HS-27A (cell line): Measurements from ENCODE around the gene LAMTOR2.

Experiments
- DNase-seq: peaks from one replicate; pipeline ENCODE4 v3.0.0-alpha.2; 2012; ENCODE audit warnings: low read depth, missing footprints

Gene LAMTOR2

DNA sequence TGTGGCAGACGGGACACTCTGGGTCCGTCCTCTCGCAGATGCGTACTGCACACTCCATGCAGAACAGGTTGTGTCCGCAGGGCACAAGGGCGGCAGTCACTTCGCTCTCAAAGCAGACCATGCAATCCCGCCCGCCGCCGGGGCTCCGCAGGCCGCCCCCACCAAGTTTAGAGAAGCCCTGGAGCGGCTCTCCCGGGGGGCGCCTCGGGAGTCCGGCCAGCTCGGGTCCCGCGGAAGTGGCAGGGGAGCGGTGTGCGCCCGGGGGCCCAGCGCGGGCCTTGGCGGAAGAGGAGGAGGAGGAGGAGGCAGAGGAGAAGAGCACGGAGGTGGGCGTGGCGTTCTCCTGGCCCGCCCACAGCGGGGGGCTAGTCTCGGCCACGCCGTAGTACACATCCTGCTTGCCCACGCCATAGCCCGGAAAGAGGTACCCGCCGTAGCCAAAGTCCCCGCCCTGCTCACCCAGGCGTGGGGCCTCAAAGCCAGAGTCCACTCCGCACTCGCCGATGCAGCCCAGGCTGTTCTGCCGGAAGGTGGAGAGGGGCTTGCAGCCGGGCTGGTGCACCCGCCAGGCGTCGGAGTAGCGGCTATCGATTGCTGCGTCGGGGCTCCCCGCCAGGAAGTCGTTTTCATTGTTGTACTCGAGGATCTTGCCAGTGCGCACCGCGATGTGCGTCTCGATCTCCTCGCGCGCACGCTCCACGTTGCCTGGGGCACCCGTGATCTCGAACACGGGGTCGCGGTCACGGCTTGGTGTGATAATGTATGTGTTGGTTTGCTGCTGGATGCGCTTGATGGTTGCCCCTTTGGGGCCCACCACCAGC is 22.2 kb downstream of the LAMTOR2 start:
- no peak for DNase-seq

DNA sequence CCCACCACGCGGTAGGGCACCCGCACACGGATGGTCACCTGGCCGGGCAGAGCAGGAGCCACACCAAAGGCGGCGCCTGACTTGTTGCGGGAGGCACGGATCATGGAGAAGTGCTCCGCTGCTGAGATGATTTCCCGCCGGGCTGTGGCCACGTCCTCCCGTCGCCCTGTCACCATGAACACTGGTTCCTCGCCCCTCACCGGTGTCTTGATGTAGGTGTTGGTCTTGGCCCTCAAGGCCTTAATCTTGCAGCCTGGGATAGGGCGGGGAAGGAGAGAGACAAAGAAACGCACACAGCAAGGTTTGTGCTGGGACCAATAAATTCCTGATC is 22.8 kb downstream of the LAMTOR2 start:
- DNase-seq = no peak

DNA sequence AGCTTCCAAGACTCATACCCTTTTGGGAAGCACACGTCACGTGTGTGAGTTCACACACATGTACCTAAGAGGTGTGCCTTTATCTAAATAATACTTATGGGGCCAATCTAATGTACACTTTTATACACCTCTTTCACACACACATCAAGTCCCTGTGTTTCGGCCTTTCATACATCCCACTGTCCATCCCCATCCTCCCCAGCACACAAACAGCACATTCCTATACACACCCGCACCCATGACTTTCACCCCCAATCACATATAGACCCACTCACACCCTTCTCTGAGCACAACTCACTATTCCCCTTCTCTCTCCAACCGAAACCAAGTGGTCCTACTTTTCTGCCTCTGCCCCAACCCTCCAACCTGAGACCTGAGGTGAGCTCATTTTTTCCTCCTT is 24.1 kb downstream of the LAMTOR2 start:
- no peak for DNase-seq

DNA sequence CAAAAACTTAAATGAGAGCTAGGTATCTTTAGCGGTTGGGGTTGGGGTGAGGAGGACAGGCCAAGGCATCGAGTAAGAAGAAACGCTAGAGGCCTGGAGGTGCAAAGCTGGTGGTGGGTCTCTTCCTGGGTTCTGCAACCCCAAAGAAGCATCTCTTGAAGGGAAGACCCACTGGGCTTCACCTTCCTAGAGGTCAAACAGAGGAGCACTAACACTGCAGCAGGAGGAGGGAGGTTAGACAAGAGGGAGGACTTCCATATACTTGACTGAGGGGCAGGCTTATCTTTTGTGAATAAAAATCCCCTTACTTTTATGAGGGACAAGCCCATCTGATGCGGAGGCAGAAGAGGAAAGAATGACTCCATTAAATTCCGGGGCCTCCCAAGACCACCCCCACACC is 25.2 kb downstream of the LAMTOR2 start:
- no peak for DNase-seq

DNA sequence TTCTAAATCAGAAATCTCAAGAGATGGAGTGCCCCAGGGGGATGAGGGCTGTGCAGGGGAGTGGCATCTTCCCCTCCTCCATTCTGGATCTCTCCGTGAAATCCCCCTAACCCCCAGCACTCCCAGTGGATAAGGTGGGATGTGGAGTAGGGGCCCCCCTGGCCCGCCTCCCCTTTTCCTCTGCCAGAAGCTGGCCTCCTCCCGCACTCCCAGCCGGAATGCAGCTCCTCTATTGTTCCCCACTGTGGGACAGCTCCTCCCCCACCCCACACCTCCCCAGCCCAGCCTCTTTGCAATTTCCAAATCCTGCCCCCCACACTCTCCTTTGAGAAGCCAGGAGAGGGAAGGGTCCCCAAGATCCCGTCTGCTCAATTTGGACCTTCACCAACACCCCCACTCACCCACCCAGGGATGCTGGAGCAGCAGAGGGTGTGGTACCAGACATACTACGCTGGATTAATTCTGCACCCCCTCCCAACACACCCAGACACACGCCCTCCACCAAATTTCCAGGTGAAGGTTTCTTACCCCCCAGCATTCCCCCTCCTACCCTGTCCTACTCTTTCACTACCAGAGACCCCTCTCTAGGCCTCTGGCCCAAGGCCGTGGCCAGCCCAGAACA is 25.8 kb downstream of the LAMTOR2 start:
- DNase-seq = no peak

DNA sequence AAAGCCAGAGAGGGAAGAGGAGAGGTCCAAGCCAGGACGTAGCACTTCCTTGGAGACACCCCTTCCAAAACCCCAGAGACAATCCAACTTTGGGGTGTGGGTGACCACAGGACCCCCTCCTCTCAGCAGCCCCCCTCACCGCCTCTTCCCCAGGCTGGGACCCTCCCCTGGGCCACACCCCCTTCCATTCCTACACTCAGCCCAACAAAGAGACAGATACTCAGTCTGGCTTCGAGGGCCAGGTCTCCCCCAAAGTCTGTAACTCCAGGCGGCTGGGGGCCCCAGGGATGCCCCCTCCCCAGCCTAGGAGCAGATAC is 26.2 kb downstream of the LAMTOR2 start:
- DNase-seq = no peak

DNA sequence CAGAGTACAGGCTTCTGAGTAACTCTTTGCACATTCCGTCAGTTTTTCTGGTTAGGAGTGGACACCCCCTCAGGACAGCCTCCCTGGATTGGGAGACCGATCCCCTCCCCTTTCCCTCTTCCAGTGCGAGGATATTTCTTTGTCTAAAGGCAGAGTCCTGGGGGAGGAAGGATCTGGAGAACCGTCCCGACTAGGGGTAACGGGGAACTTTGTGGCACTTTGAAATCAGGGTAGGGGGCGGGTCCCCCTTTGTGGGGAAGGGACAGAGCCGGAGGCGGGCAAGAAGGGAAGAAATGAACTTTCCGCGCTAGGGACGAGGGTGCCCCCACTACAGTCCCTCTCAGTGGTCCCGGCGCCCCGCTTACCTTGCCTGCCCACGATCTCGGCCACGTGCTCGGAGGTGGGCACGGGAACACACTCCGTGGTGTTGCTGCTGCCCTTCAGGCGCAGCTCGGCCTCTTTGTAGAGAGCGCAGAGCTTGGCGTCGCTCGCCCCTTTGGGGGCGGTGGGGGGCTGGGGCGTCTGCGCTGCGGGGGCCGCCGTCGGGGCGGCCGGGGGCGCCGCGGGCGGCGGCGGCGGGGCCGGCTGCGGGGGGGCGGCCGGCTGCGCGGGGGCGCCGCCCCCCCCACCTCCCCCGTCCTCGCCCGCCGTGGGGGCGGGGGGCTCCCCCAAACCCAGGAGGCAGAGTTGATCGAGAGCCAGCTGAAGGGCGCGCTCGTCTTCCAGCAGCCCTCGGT is 26.8 kb downstream of the LAMTOR2 start:
- no peak for DNase-seq

DNA sequence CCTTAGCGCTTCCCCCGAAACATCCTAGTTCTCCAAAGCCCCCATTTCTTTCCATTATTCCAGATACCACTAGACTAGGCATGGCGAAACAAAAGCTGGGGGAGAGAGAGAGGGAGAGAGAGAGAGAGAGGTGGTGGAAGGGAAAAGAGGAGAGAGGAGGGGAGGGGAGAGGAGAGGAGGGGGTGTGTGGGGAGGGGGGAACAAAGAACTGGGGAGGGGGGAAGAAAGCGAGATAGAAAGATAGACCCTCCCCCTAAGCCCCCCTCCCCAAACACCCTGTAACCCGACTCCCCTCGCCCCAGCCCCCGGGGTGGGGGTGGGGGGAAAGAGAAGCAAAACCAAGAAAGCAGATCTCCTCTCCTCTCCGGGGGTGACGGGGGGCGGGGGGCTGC is 27.3 kb downstream of the LAMTOR2 start:
- DNase-seq = no peak

DNA sequence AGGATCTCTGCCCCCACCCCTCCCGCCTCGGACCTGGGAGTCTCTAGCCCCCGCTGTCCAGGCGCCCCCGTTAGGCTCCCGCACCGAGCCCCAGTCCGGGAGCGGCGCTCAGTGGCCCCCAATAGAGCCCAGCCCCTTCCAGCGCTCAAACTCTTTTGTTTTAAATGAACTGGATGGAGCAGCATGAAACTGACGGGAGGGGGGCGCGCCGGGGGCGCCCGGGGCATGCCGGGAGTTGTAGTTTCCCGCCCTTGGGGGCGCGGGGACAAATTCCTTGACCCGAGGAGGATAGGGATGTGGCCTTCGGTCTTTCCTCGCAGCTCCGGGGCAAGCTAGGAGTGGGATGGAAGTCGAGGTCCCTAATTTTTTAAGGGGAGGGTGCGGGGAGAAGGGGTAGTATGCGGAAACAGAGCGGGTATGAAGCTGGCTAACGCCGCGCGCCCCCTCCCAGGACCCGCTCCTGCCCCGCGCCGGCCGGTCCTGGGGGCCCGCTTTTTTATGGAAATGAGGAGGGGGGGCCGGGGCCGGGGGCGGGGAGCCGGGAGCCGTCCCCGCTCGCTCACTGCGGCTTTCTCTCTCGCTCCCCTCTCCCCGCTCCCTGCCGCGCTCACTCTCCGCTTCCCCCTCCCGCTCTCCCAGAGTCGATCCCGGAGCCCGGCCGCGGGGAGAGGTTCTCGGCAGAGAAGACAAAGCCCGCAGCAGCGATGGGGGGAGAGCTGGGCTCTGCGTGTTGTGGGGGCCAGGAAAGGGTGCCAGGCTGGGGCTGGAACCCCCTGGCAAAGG is 27.9 kb downstream of the LAMTOR2 start, which contains the start of gene MEX3A:
Gene MEX3A, minus strand, starts transcription at position 157 of the 783 bp plus-strand sequence. CDS start 467 bp downstream, outside the sequence.
- DNase-seq = no peak

DNA sequence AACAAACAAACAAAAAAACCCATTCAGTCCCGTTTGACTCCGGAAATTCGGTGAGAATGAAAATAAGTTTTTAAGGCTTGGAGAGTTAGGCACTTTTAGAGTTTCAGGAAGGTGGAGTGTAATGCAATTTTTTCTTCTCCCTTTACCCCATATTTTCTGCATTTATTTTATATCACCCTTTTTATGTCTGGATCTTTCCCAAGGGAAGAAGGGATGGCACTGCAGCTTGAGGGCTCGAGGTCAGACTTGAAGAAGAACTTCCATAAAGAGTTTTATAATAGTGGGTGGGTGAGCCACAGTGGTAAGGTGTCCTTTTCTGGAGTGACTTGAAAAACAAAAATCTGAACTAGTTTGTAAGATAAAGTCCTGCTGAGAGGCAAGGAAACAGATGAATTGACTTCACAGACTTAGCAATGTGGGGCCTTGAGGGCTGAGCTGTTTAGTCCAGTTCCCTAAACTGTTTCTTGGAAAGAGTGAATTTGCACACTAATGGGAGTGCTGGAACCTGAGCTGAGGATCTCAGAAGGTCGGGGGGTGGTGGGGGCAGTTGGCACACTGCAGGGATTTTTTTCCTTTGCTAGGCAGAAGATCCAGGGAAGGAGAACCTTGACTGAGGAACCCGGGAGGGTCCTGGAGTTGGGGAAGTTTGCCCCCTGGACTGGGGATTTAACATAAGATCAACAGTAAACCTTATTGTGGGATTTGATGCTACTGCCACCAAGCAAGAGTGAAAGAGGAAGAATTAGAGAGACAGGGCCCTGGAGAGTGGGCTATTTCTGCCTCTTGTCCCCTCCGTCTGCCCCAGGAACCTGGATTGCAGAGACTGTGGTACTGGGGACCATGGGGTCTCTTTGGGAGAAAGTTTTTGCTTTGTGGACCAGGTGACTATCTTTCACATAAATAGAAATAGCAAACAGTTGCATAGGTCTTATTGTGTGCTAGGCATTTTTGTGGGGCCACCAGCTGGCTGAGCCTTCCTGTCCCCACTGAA is 29.5 kb downstream of the LAMTOR2 start:
- no peak for DNase-seq

DNA sequence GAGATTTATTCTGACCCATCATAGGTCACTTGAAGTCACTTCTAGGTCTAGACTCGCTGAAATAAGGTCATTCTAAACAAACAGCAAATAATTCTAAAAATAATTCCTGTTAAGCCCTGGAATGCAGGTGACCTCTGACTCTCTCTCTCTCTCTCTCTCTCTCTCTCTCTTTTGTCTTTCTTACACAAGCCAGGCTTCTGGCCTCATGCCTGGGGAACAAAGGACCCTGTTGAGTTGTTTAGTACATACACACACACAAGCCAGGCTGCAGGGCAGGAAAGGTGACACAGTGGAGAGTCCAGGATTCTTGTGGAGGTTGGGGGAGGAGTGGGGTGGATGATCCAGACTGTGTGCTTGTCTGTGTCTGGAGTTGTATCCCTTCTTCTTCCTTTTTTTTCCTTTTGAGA is 31.7 kb downstream of the LAMTOR2 start:
- DNase-seq = no peak

DNA sequence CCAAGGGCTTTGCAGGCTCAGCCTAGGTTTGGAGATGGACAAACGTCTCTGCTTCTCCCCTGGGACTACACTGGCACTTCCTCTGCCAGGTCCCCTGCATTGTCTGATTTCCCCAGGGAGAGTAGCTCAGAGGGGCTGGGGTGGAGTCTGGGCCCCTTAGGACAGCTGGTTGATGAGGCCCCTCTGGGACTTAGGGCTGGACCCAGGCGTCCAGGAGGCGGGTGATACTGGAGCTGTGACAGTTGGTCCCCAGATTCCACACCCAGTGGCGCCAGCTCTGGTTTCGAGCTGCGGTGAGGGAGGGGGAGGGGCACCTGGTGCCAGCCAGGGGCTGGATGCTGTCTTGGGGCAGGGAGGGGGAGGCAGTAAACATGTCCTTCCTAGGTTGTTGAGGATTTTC is 35.1 kb downstream of the LAMTOR2 start:
- no peak for DNase-seq

DNA sequence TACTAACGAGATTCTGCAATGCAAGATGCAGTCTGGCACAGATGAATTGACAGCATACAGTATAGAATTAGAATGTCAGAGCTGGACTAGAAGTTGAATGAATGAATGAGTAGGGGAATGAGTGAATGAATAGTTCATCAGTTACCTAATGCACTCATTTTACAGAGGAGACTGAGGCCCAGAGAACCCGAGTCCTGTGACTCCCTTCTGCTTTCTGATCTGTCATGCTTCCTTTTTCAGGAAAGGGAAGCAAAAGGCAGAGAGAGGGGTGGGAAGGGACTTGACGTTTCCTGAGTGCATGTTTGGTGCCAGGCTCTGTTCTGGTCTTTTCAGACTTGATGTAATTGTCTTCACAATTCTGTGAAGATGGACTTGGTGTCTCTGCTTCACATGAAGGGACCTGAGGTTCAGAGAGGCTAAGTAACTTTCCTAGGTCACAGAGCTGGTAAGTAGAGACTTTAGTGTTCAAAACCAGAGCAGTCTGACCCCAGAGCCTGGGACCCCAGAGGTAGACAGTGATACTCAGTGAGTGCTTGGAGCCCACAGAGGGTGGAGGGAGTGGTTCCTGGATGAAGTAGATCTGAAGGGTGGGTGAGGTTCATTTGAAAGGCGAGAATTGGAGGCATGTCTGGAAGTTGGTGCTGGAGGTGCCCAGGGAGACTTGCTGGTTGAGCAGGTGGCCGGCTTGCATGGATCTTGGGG is 35.7 kb downstream of the LAMTOR2 start:
- DNase-seq = no peak

DNA sequence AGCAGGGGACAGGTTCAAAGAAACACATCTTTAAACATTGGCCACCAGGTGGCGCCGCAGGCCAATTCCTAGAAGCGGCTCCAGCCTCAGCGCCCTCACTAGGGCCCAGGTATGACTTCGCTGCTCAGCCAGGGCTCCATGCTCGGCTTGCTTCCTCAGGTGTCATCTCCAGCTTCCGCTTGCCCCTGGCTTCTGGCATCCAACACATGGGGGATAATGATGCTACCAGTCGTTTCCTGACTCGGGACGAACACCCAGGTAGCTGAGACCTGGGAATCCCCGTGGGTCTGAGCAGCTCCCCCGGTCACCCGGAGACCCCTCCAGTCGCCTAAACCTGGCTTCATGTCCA is 36.2 kb downstream of the LAMTOR2 start:
- peak; percentile 42 for DNase-seq

DNA sequence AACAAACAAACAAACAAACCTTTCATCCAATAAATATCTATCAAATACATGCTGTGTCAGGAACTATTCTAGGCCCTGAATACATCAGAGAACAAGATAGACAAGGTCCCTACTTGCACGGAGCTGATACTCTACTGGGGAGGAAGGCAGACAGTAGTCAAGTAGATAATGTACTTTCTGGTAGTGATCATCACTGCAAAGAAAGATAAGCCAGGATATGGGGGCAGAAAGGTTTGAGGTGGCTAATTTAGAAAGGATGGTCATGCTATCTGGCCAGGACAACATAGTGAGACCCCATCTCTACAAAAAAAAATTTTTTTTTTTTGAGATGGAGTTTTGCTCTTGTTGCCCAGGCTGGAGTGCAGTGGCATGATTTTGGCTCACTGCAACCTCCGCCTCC is 37.0 kb downstream of the LAMTOR2 start:
- no peak for DNase-seq

DNA sequence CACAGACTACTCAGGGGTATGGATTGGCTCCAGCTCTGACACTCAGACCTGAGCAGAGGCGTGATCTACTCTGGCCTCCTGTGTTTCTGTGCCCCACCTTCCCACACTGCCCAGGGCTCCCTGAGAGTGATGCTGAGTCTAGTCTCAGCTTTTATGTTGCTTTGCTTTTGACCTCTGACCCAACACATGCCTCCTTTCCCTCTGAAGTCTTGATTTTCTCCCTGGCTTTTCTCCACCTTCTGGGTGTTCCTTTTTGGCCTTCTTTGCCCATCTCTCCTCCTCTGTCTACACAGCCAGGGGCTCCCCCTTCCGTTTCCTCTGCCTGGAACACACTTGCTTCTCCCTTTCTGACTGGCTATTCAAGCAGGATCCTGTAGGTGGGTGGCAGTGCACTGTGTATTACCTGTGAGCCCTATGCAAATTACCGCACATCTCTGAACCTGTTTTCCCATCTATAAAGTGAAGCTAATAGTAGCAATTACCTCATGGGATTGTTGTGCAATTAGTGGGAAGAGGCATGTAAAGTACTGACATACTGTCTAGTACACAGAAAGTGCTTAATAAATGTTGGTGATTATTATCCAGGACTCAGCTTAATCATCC is 41.4 kb downstream of the LAMTOR2 start:
- no peak for DNase-seq

DNA sequence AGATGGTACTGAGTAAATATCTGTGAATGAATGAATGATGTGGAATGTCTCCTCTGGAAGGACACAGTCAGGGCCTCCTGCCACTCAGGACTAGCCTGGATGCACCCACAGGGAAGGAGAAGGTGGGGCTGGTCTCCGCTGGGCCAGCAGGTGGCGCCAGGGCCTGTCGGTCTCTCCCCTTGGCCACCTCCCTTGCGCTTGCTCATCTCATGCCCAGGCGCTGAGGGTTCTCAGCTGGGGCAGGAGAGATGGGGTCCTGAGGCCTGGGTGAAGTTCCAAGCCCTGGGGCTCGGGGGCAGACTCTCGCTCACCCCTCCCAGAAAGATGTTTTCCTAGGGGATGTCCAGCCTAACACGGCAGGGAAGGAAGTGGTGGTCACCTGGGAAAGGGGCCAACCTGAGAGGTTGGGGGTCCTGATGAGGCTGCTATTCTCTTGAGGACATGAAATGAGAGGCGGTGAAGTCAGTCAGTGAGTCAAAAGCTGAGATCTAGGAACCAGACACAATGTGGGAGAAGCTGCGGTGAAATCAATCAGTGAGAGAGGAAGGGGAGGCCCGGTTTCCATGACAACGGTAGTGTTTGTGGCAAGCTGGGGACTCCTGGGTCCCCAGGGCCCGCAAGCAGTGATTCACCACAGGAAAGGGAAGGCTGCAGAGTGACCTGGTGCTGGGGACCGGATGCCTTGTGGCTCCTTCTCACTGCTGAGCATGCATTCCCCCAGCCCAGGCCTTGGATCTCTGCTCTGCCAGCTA is 42.2 kb downstream of the LAMTOR2 start:
- DNase-seq = peak; percentile 51

DNA sequence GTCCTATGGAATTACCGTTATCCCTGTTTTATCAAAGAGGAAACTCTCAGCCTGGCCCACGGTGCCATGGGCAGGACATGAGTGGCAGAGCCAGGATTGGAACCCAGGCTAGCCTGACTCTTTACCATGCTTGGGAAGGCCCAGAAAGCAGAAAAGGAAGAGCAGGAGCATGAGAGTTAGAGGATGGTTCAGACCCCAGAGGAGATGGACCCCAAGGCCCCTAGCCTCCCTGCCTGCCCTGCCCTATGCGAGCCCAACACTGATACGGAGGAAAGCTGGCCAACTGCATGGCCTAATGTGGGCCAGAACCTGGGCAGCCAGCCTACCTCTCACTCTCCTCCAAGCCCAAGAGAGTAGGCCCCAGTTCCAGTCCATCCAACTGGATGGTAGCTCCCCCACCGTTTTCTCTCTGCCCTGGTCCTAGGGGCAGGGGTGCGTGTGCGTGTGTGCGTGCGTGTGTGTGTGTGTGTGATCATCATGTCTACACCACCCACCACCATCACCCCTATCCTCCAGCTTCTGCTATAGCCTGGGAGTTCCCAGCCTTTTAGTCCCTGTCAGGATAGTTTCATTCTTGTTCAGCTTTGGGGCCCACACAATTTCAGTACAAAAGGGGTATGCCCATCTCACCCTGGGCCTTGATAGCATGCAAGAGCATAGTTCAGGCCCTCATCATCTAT is 43.1 kb downstream of the LAMTOR2 start:
- no peak for DNase-seq

DNA sequence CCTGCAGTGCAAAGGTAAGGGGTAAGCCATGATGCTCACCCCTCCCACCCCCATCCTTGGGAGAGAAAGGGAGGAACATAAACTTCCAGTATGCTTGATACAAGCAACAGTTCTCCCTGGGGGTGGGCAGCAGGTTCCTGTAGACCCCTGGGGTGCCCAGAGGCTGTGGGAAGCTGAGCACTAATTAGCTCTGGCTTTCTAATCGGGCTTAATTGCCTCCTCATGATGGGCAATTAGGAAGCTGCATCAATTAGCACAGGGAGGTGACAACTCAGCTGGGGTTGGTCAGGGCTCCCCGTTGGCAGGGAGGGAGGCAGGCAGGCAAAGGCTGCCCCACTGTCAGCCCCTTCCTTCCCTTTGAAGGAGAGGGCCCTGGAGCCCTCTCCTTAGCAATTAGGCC is 44.2 kb downstream of the LAMTOR2 start:
- no peak for DNase-seq
